Spleen (tissue), 11 donors: ENCODE results near the gene VAV2. TPM values are rescaled to one million over a fixed set of nuclear protein-coding genes. Genes with fewer than 3 reads are reported as not detected.

Source experiments
- DNase-seq: peaks from one replicate; pipeline ENCODE4 v3.0.0-alpha.2; 2020
- H3K27ac ChIP-seq, 8 donors: fragments of 200-600 bp; sonication (generic) in 7 of 8; 1 replicate in 4 of 8; 2 replicates in 4 of 8; pipeline versions ENCODE4 v1.5.0 to v1.8.0; 2016 to 2021; ENCODE audit warnings: inconsistent platforms in 4 of 8, mild to moderate bottlenecking in 4 of 8, moderate library complexity in 1 of 8
- H3K27me3 ChIP-seq, 7 donors: fragments of 200-600 bp; sonication (generic) in 6 of 7; replicated peaks in 1 of 7; 1 replicate in 4 of 7; 2 replicates in 3 of 7; pipeline versions ENCODE4 v1.5.0 to v1.8.0; 2016 to 2021; ENCODE audit warnings: inconsistent platforms in 3 of 7, mild to moderate bottlenecking in 1 of 7
- H3K36me3 ChIP-seq, 6 donors: fragments of 200-600 bp; sonication (generic) in 5 of 6; 1 replicate in 4 of 6; 2 replicates in 2 of 6; pipeline versions ENCODE4 v1.5.0 to v1.8.0; 2016 to 2021; ENCODE audit warnings: inconsistent platforms in 2 of 6
- H3K4me1 ChIP-seq, 6 donors: fragments of 200-600 bp; sonication (generic) in 5 of 6; 1 replicate in 3 of 6; 2 replicates in 3 of 6; pipeline versions ENCODE4 v1.5.0 to v1.8.0; 2016 to 2021; ENCODE audit warnings: inconsistent platforms in 3 of 6
- H3K4me3 ChIP-seq, 8 donors: fragments of 200-600 bp; sonication (generic) in 7 of 8; 1 replicate in 4 of 8; 2 replicates in 4 of 8; pipeline versions ENCODE4 v1.5.0 to v1.8.0; 2016 to 2021; ENCODE audit warnings: inconsistent platforms in 4 of 8, mild to moderate bottlenecking in 4 of 8, moderate library complexity in 2 of 8
- H3K9me3 ChIP-seq, 8 donors: fragments of 200-600 bp; sonication (generic) in 7 of 8; 1 replicate in 4 of 8; 2 replicates in 4 of 8; pipeline versions ENCODE4 v1.5.0 to v1.8.0; 2016 to 2021; ENCODE audit warnings: inconsistent platforms in 4 of 8
- CTCF ChIP-seq, 11 experiments: fragments of 200-600 bp in 7 of 11; fragments of 450-650 bp in 4 of 11; sonication (generic) in 4 of 11; IDR thresholded peaks in 8 of 11; conservative IDR thresholded peaks in 3 of 11; 1 replicate in 7 of 11; 2 replicates in 4 of 11; pipeline versions ENCODE4 v1.4.0 to v1.8.0; 2016 to 2021; ENCODE audit warnings: antibody characterized with exemption in 11 of 11, inconsistent platforms in 4 of 11, mild to moderate bottlenecking in 1 of 11
- POLR2A ChIP-seq, 3 donors: fragments of 450-650 bp; IDR thresholded peaks; one replicate each; pipeline ENCODE4 v1.5.1; 2017; ENCODE audit warnings: antibody characterized with exemption in 3 of 3, mild to moderate bottlenecking in 1 of 3
- POLR2AphosphoS5 ChIP-seq, 3 donors: sonication (generic); formaldehyde crosslinking; IDR thresholded peaks; one replicate each; pipeline ENCODE4 v1.5.1; 2017; ENCODE audit warnings: antibody characterized with exemption in 3 of 3
- WGBS, 5 donors: extraction: QIAGEN DNeasy Blood & Tissue Kit in 3 of 5; methylation state at CpG; one replicate each; pipeline versions ENCODE4 v1.1.5 to v1.1.7; 2013 to 2018; 5-methylcytosine and 5-hydroxymethylcytosine counted together
- intact Hi-C: fragments of 100-400 bp; cut with DNase I; formaldehyde crosslinking; loops from one replicate; pipeline ENCODE4 v1.15.0; 2023; ENCODE audit warnings: low total_unique reads
- polyA plus RNA-seq, 3 donors: library from polyadenylated mRNA; stranded (reverse); fragments of 200-250 nt; gene quantifications; one replicate each; pipeline ENCODE4 v1.2.1, GENCODE V29; 2013
- total RNA-seq, 7 donors: library from RNA; depleted of rRNA in 3 of 7; stranded (reverse); fragments of >200 nt in 3 of 7; fragmentation: NEBNext Ultra II Directional in 4 of 7; extraction: Animal tissue kit (Norgen Biotek cat#: 25700) in 4 of 7; gene quantifications; one replicate each; pipeline versions ENCODE4 v1.1.0 to v1.2.1, GENCODE V29; 2016 to 2021
- donor health status: healthy with polysubstance abuse.
- donor health status: DM: no; HTN: no; CAD: no; lungs with moderate emphysema.
- donor health status: DM: no; HTN: no; CAD: no.
- donor health status: Bipolar disorder and iron deficiency.
- donor health status: healthy.
- donor health status: DM: no; HTN: no; CAD: no.
- donor health status: DM: yes; HTN: yes; CAD: no.

VAV2 gene
- total and polyA plus RNA-seq, 10 donors: 14.2 to 39.2 (median 23.3) TPM

- no peak for TF ChIP-seq CTCF (IDR thresholded peaks at IDR 0.05 in 8 of 11, conservative IDR thresholded peaks at IDR 0.05 in 3 of 11)
- TF ChIP-seq POLR2AphosphoS5 (IDR thresholded peaks at IDR 0.05): no peak
- no peak for TF ChIP-seq POLR2A (IDR thresholded peaks at IDR 0.05)
- no peaks in the 10 kb centered on the region for H3K9me3 ChIP-seq
- H3K36me3 ChIP-seq: peaks cover 0 to 13% (median 3%) of the 10 kb centered on the region in 6 donors
- no peak for DNase-seq
- no peak overlapping the region for H3K27ac ChIP-seq
- intact Hi-C loops: no loop called here
- peaks cover 0 to 3% (median 0%) of the 10 kb centered on the region in 7 donors for H3K27me3 ChIP-seq
- H3K4me3 ChIP-seq: no peak overlapping the region
- 82 to 89% (median 86%) methylated on average over 13 of the region's 13 CpGs for WGBS, 5 donors
- H3K4me1 ChIP-seq: peaks cover 0 to 35% (median 7%) of the 10 kb centered on the region in 6 donors
These were observed 154.2 kb downstream of the VAV2 start for GRCh38 chr9:133837627-133838597.

GRCh38 chr9:133836818-133837217 lies 155.3 kb downstream of the VAV2 start:
- Histone ChIP-seq H3K9me3 (no peaks in the 10 kb centered on the region), H3K4me3 (no peak overlapping the region), H3K27me3 (no peaks in the 10 kb centered on the region), H3K4me1 (peaks cover 0 to 35% (median 7%) of the 10 kb centered on the region in 6 donors), H3K27ac (no peak overlapping the region), H3K36me3 (peaks cover 0 to 20% (median 3%) of the 10 kb centered on the region in 6 donors)
- TF ChIP-seq CTCF (IDR thresholded peaks at IDR 0.05 in 8 of 11, conservative IDR thresholded peaks at IDR 0.05 in 3 of 11) (no peak), POLR2AphosphoS5 (IDR thresholded peaks at IDR 0.05) (no peak), POLR2A (IDR thresholded peaks at IDR 0.05) (no peak)
- 87 to 96% (median 94%) methylated on average over 3 to 5 of the region's 5 CpGs for WGBS, 5 donors
- no peak for DNase-seq
- intact Hi-C loops: no loop called here

- H3K9me3 ChIP-seq: no peaks in the 10 kb centered on the region
- H3K27me3 ChIP-seq: no peaks in the 10 kb centered on the region
- H3K4me3 ChIP-seq: no peak overlapping the region
- no peak for DNase-seq
- H3K4me1 ChIP-seq: peaks cover 0 to 35% (median 7%) of the 10 kb centered on the region in 6 donors
- peaks cover 0 to 20% (median 3%) of the 10 kb centered on the region in 6 donors for H3K36me3 ChIP-seq
- peak overlapping the region in 7 of 8 donors; percentile 3 to 71 (median 60) for H3K27ac ChIP-seq
- intact Hi-C loops: no loop called here
- 90 to 95% (median 92%) methylated on average over 15 to 17 of the region's 17 CpGs for WGBS, 5 donors
- TF ChIP-seq POLR2AphosphoS5 (IDR thresholded peaks at IDR 0.05) (no peak), CTCF (IDR thresholded peaks at IDR 0.05 in 8 of 11, conservative IDR thresholded peaks at IDR 0.05 in 3 of 11) (no peak)
These were observed 155.9 kb downstream of the VAV2 start for GRCh38 chr9:133836001-133836758.
